ENCODE results near the gene RPS17. TPM values are rescaled to one million over a fixed set of nuclear protein-coding genes. Genes with fewer than 3 reads are reported as not detected.
"Not testable (repeated sequence)": the region's sequence is repeated elsewhere in the genome, so short reads cannot be mapped to it uniquely, and the experiment has no call there.

Gene RPS17
- polyA plus RNA-seq, 3 donors: 1,910 to 2,473 (median 2,133) TPM

GRCh38 chr15:82487045-82487444, 53.2 kb downstream of the RPS17 start:
- not testable (repeated sequence) for DNase-seq (ENCODE audit: extremely low read depth in 1 of 11, low read depth in 9 of 11, low spot score in 4 of 11)

Other genes with a start within 250 kb of the RPS17 start
- 10 to 100 TPM in 1 of 3 donors, 1 to 10 TPM in 1, under 1 TPM in 1; 0.95 to 18.3 (median 6.4) TPM for gene GOLGA6L10, start 191.0 kb downstream of the RPS17 start, polyA plus RNA-seq (ENCODE audit: insufficient read length in 3 of 3)
- gene GOLGA6L9, start 110.6 kb downstream of the RPS17 start, polyA plus RNA-seq (ENCODE audit: insufficient read length in 3 of 3): 10 to 100 TPM in 2 of 3 donors, 1 to 10 TPM in 1; 8.5 to 23.3 (median 11.3) TPM
- 1 to 10 TPM; 2.2 to 3.2 (median 2.6) TPM for gene CPEB1, start 106.9 kb upstream of the RPS17 start, polyA plus RNA-seq (ENCODE audit: insufficient read length in 3 of 3)
- gene AP3B2, start 169.4 kb upstream of the RPS17 start, polyA plus RNA-seq (ENCODE audit: insufficient read length in 3 of 3): 1 to 10 TPM; 3.1 to 3.9 (median 3.8) TPM